Endothelial cell of umbilical vein (primary cell): Measurements from ENCODE around the gene TXNRD2. TPM values are rescaled to one million over a fixed set of nuclear protein-coding genes. Genes with fewer than 3 reads are reported as not detected.

ENCODE experiments used
- BruUV-seq: library from RNA; stranded (reverse); fragments of 400-500 nt; replicated peaks from 2 replicates; lab custom pipeline; 2021; lab: Mats Ljungman, UMichigan
- CTCF ChIA-PET: fragments of 300-600, 350-600 bp; sonication (Branson Sonifier 250); formaldehyde crosslinking; loops from one replicate; lab custom pipeline; 2021; ENCODE audit warnings: antibody characterized with exemption, inconsistent platforms; lab: Charles Lee
- POLR2A ChIA-PET: fragments of 300-600, 350-600 bp; sonication (Branson Sonifier 250); formaldehyde crosslinking; loops from one replicate; lab custom pipeline; 2021; ENCODE audit warnings: antibody characterized with exemption, inconsistent platforms; lab: Charles Lee
- DNase-seq: peaks from one replicate; pipeline ENCODE4 v3.0.0-alpha.2; 2011; ENCODE audit warnings: low read depth, low spot score
- FAIRE-seq: peaks from 2 replicates; lab custom pipeline; 2011; peaks lifted over from hg19 to GRCh38; lab: Jason Lieb, UNC
- H2AFZ ChIP-seq: 2 replicates; pipeline ENCODE4 v1.6.0; 2012; ENCODE audit warnings: low read depth, low read length, control low read depth, inconsistent platforms
- H3K27ac ChIP-seq: 2 replicates; pipeline ENCODE4 v1.5.1; 2011; ENCODE audit warnings: low read depth, mild to moderate bottlenecking, control low read depth, low read length, moderate library complexity; ENCODE audit not compliant: insufficient read depth
- H3K27me3 ChIP-seq, 2 experiments: 2 replicates each; pipeline versions ENCODE4 v1.6.0 to v1.6.1; 2011; ENCODE audit warnings: low read length in 2 of 2, mixed read lengths in 1 of 2; ENCODE audit not compliant: control insufficient read depth in 2 of 2, insufficient read depth in 2 of 2
- H3K36me3 ChIP-seq, 2 experiments: 2 replicates in 1 of 2; 3 replicates in 1 of 2; pipeline ENCODE4 v1.5.1; 2011; ENCODE audit warnings: low read length in 2 of 2, mild to moderate bottlenecking in 1 of 2, moderate library complexity in 1 of 2; ENCODE audit not compliant: control insufficient read depth in 2 of 2, insufficient read depth in 2 of 2; ENCODE audit errors: extremely low read depth in 1 of 2
- H3K4me1 ChIP-seq: 3 replicates; pipeline ENCODE4 v1.5.1; 2011; ENCODE audit warnings: mild to moderate bottlenecking, low read length; ENCODE audit not compliant: control insufficient read depth, insufficient read depth; ENCODE audit errors: extremely low read depth
- H3K4me2 ChIP-seq: 2 replicates; pipeline ENCODE4 v1.6.1; 2011; ENCODE audit warnings: low read length, control low read depth, mixed read lengths; ENCODE audit not compliant: insufficient read depth
- H3K4me3 ChIP-seq, 3 experiments: fragments of 200-600 bp in 1 of 3; sonication (generic), shearing (Covaris generic) in 1 of 3; replicated peaks in 1 of 3; 2 replicates each; pipeline ENCODE4 v1.5.1; 2011 to 2016; ENCODE audit warnings: control low read depth in 3 of 3, low read length in 3 of 3, mild to moderate bottlenecking in 2 of 3, inconsistent platforms in 1 of 3, low read depth in 1 of 3, moderate library complexity in 1 of 3; ENCODE audit not compliant: insufficient read depth in 1 of 3
- H3K79me2 ChIP-seq: 2 replicates; pipeline ENCODE4 v1.6.0; 2012; ENCODE audit warnings: low read length, inconsistent platforms; ENCODE audit not compliant: control insufficient read depth, insufficient read depth
- H3K9ac ChIP-seq: replicated peaks from 2 replicates; pipeline ENCODE3; 2011; ENCODE audit warnings: low read length, control low read depth; ENCODE audit not compliant: insufficient read depth; ENCODE audit errors: extremely low read depth
- H3K9me1 ChIP-seq: replicated peaks from 3 replicates; pipeline ENCODE4 v1.6.0; 2011; ENCODE audit warnings: mild to moderate bottlenecking, low read length; ENCODE audit not compliant: control insufficient read depth, insufficient read depth; ENCODE audit errors: extremely low read depth
- H3K9me3 ChIP-seq: replicated peaks from 2 replicates; pipeline ENCODE4 v1.5.1; 2012; ENCODE audit warnings: low read length, inconsistent platforms; ENCODE audit not compliant: control insufficient read depth, insufficient read depth
- H4K20me1 ChIP-seq: replicated peaks from 2 replicates; pipeline ENCODE3; 2011; ENCODE audit warnings: mild to moderate bottlenecking, low read length; ENCODE audit not compliant: control insufficient read depth, insufficient read depth; ENCODE audit errors: extremely low read depth
- EZH2 ChIP-seq: IDR thresholded peaks from 2 replicates; pipeline ENCODE4 v1.6.1; 2012; ENCODE audit warnings: borderline replicate concordance, low read depth, mild to moderate bottlenecking, moderate library complexity, low read length, inconsistent platforms; ENCODE audit not compliant: severe bottlenecking
- FOS ChIP-seq: IDR thresholded peaks from 2 replicates; pipeline ENCODE4 v1.6.1; 2011; ENCODE audit warnings: mild to moderate bottlenecking, low read length, moderate library complexity, borderline replicate concordance; ENCODE audit not compliant: insufficient read depth
- GATA2 ChIP-seq: IDR thresholded peaks from 2 replicates; pipeline ENCODE4 v1.7.0; 2011; ENCODE audit warnings: low read depth, mild to moderate bottlenecking, moderate library complexity, mixed read lengths, low read length; ENCODE audit not compliant: insufficient read length, insufficient read depth
- JUN ChIP-seq: IDR thresholded peaks from 2 replicates; pipeline ENCODE4 v1.6.1; 2011; ENCODE audit warnings: borderline replicate concordance, low read depth; ENCODE audit not compliant: insufficient read length, insufficient read depth
- MYC ChIP-seq: IDR thresholded peaks from one replicate; pipeline ENCODE4 v1.6.1; 2011; ENCODE audit warnings: mild to moderate bottlenecking, low read depth, low read length
- POLR2A ChIP-seq: IDR thresholded peaks from 2 replicates; pipeline ENCODE4 v1.6.1; 2012; ENCODE audit warnings: low read depth, mild to moderate bottlenecking, control low read depth, low read length
- POLR2AphosphoS5 ChIP-seq: IDR thresholded peaks from 2 replicates; pipeline ENCODE4 v1.6.1; 2012; ENCODE audit warnings: low read depth, mild to moderate bottlenecking, control low read depth, low read length, moderate library complexity; ENCODE audit not compliant: insufficient read depth
- dilution Hi-C: fragments of 300-500 bp; cut with MboI; formaldehyde crosslinking; loops from one replicate; pipeline ENCODE4 v1.15.0; 2019; ENCODE audit warnings: low sequenced_read_pairs; ENCODE audit not compliant: extremely low pct_ligation_motif_present
- intact Hi-C: fragments of 100-400 bp; cut with micrococcal nuclease; formaldehyde crosslinking; loops from one replicate; pipeline ENCODE4 v1.10.0; 2022
- polyA plus RNA-seq, 4 experiments: library from polyadenylated mRNA; depleted of rRNA in 3 of 4; stranded (reverse) in 3 of 4; unstranded in 1 of 4; fragments of >200 nt; gene quantifications; 2 replicates each; pipeline versions ENCODE4 v1.2.1 to v1.2.3, GENCODE V29; 2011 to 2012; ENCODE audit warnings: missing spikeins in 1 of 4
- total RNA-seq: library from RNA; stranded (reverse); gene quantifications from 2 replicates; pipeline ENCODE4 v1.2.3, GENCODE V29; 2021
- TF ChIP-seq, protein P1 (sequence below): IDR thresholded peaks from 2 replicates; pipeline ENCODE4 v1.6.1; 2011; ENCODE audit not compliant: insufficient read depth, insufficient read length
- TF ChIP-seq, protein P2 (sequence below), 2 donors: IDR thresholded peaks; 1 replicate in 1 of 2; 2 replicates in 1 of 2; pipeline ENCODE4 v1.5.1; 2011; ENCODE audit warnings: low read length in 2 of 2, mild to moderate bottlenecking in 2 of 2, moderate library complexity in 2 of 2, control low read depth in 1 of 2, inconsistent platforms in 1 of 2, low read depth in 1 of 2; ENCODE audit not compliant: insufficient read depth in 1 of 2; ENCODE audit errors: extremely low read depth in 1 of 2

Gene TXNRD2
- total and polyA plus RNA-seq, 2 donors (not counting 3 experiments of a cell fraction or from before 2014, with no cell fraction given) = 211 to 440 TPM

DNA sequence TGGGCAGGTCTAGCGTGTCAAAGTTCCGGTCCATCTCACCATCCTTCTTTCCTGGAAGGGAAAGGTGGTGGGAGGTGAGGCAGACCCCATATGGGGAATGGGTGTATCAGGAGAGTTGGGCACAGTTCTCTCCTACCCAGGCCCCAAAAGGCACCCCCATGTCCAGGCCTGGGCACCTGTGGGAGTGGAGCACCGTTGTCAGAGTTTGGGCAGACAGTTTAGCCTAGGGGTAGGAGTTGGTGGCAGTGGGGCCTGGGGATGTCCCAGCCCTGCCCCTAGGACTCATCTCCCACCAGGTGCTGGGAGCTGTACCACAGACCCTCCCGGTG, 34.1 kb upstream of the TXNRD2 start:
- Histone ChIP-seq H3K4me2 (peak overlapping the region; percentile 7), H3K4me3 (no peak overlapping the region), H3K36me3 (peaks cover 16 to 60% of the 10 kb centered on the region in 2 experiments), H2AFZ (no peak overlapping the region), H3K9me3 (no peaks in the 10 kb centered on the region), H4K20me1 (no peaks in the 10 kb centered on the region), H3K4me1 (peaks cover 19% of the 10 kb centered on the region), H3K9me1 (no peaks in the 10 kb centered on the region), H3K27me3 (no peaks in the 10 kb centered on the region), H3K79me2 (no peaks in the 10 kb centered on the region), H3K9ac (peak overlapping the region; percentile 21), H3K27ac (peak overlapping the region; percentile 65)
- TSS peak; percentile 48 for BruUV-seq
- intact Hi-C loops = loop anchor here (1.0 to 2.0 kb wide), 3 partner anchors 11 to 38 kb away; no protein-coding TSS in a partner anchor
- POLR2A ChIA-PET = interaction anchor here (2.0 kb wide), 1 partner anchor 38 kb away, joined by 8 read pairs; no protein-coding TSS in a partner anchor
- no peak for DNase-seq
- FAIRE-seq = no peak
- dilution Hi-C loops = no loop called here
- TF ChIP-seq POLR2A = no peak
- TF ChIP-seq, protein P1, sequence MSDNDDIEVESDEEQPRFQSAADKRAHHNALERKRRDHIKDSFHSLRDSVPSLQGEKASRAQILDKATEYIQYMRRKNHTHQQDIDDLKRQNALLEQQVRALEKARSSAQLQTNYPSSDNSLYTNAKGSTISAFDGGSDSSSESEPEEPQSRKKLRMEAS = no peak
- TF ChIP-seq POLR2AphosphoS5 = no peak
- no peak for TF ChIP-seq GATA2
- TF ChIP-seq MYC = no peak
- TF ChIP-seq, protein P2, sequence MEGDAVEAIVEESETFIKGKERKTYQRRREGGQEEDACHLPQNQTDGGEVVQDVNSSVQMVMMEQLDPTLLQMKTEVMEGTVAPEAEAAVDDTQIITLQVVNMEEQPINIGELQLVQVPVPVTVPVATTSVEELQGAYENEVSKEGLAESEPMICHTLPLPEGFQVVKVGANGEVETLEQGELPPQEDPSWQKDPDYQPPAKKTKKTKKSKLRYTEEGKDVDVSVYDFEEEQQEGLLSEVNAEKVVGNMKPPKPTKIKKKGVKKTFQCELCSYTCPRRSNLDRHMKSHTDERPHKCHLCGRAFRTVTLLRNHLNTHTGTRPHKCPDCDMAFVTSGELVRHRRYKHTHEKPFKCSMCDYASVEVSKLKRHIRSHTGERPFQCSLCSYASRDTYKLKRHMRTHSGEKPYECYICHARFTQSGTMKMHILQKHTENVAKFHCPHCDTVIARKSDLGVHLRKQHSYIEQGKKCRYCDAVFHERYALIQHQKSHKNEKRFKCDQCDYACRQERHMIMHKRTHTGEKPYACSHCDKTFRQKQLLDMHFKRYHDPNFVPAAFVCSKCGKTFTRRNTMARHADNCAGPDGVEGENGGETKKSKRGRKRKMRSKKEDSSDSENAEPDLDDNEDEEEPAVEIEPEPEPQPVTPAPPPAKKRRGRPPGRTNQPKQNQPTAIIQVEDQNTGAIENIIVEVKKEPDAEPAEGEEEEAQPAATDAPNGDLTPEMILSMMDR (IDR thresholded peaks at IDR 0.05; ENCODE audit: extremely low read depth in 1 of 2, insufficient read depth in 1 of 2, low read depth in 1 of 2, low read length in 2 of 2) = no peak
- no peak for TF ChIP-seq FOS
- no peak for TF ChIP-seq EZH2
- TF ChIP-seq JUN = no peak
- CTCF ChIA-PET = interaction anchor here (1.0 to 12.2 kb wide), 5 partner anchors 8 to 45 kb away, joined by 3 to 304 read pairs (median 10); partner anchors contain the start of gene TANGO2
